Keratinocyte (primary cell): ENCODE data around the gene SPATA31D3.

Experiments
- CTCF ChIP-seq, 3 experiments: IDR thresholded peaks in 1 of 3; conservative IDR thresholded peaks in 1 of 3; optimal IDR thresholded peaks in 1 of 3; 2 replicates in 2 of 3; 3 replicates in 1 of 3; pipeline versions ENCODE3 to v1.5.1; 2011; ENCODE audit warnings: low read length in 3 of 3, mild to moderate bottlenecking in 3 of 3, moderate library complexity in 2 of 3, control low read depth in 1 of 3, inconsistent platforms in 1 of 3; ENCODE audit not compliant: insufficient read depth in 2 of 3; ENCODE audit errors: extremely low read depth in 1 of 3
- EZH2 ChIP-seq: IDR thresholded peaks from one replicate; pipeline ENCODE4 v1.6.1; 2012; ENCODE audit warnings: inconsistent platforms, mild to moderate bottlenecking, low read length, moderate library complexity

- TF ChIP-seq CTCF (optimal IDR thresholded peaks at IDR 0.05 in 1 of 3, IDR thresholded peaks at IDR 0.05 in 1 of 3, conservative IDR thresholded peaks at IDR 0.05 in 1 of 3; ENCODE audit: extremely low read depth in 1 of 3, insufficient read depth in 2 of 3, low read length in 3 of 3) = no peak
- no peak for TF ChIP-seq EZH2
Observed at GRCh38 chr9:81896070-81896469, 47.2 kb upstream of the SPATA31D3 start.
